HFFc6 (cell line): ENCODE measurements around the gene SLC25A29. TPM values are rescaled to one million over a fixed set of nuclear protein-coding genes. Genes with fewer than 3 reads are reported as not detected.

Source experiments
- DNase-seq: peaks from one replicate; pipeline ENCODE4 v3.0.0-alpha.2; 2018
- H3K27ac Mint-ChIP-seq: 2 replicates; pipeline ENCODE4 v1.8.0; 2020; ENCODE audit warnings: mild to moderate bottlenecking, mixed read lengths
- H3K27me3 Mint-ChIP-seq: 2 replicates; pipeline ENCODE4 v1.8.0; 2021; ENCODE audit warnings: mild to moderate bottlenecking, moderate library complexity, mixed read lengths; ENCODE audit not compliant: insufficient read depth
- H3K36me3 Mint-ChIP-seq: 2 replicates; pipeline ENCODE4 v1.8.0; 2021; ENCODE audit warnings: low read depth, mixed read lengths
- H3K4me1 Mint-ChIP-seq: 2 replicates; pipeline ENCODE4 v1.8.0; 2020; ENCODE audit warnings: low read depth, mixed read lengths
- H3K4me3 Mint-ChIP-seq: 2 replicates; pipeline ENCODE4 v1.8.0; 2020; ENCODE audit warnings: mild to moderate bottlenecking, moderate library complexity, mixed read lengths
- H3K9me3 Mint-ChIP-seq: 2 replicates; pipeline ENCODE4 v1.8.0; 2020; ENCODE audit warnings: mild to moderate bottlenecking, mixed read lengths
- CTCF ChIP-seq: fragments of 200-600 bp; sonication (generic); IDR thresholded peaks from 2 replicates; pipeline ENCODE4 v1.5.0; 2021; ENCODE audit warnings: antibody characterized with exemption, mild to moderate bottlenecking
- total RNA-seq, 6 experiments: library from RNA; stranded (reverse); fragmentation: NEBNext Ultra II Directional; extraction: Animal tissue kit (Norgen Biotek cat#: 25700); gene quantifications; 2 replicates in 1 of 6; 3 replicates in 5 of 6; pipeline ENCODE4 v1.2.3, GENCODE V29; 2021

SLC25A29 gene
- total RNA-seq, 6 experiments from 2014 or later: 6.5 to 8.6 (median 7.7) TPM

- H3K4me1 Mint-ChIP-seq: no peaks in the 10 kb centered on the region
- no peak overlapping the region for H3K27ac Mint-ChIP-seq
- no peaks in the 10 kb centered on the region for H3K9me3 Mint-ChIP-seq
- no peak overlapping the region for H3K4me3 Mint-ChIP-seq
- no peaks in the 10 kb centered on the region for H3K36me3 Mint-ChIP-seq
- no peak for TF ChIP-seq CTCF
- DNase-seq: no peak
- H3K27me3 Mint-ChIP-seq: peaks cover 11% of the 10 kb centered on the region
Observed at GRCh38 chr14:100325231-100325632, 19.0 kb upstream of the SLC25A29 start.

- H3K27me3 Mint-ChIP-seq: peaks cover 14% of the 10 kb centered on the region
- no peaks in the 10 kb centered on the region for H3K9me3 Mint-ChIP-seq
- no peak for TF ChIP-seq CTCF
- H3K27ac Mint-ChIP-seq: no peak overlapping the region
- H3K36me3 Mint-ChIP-seq: no peaks in the 10 kb centered on the region
- no peak overlapping the region for H3K4me3 Mint-ChIP-seq
- DNase-seq: no peak
- no peaks in the 10 kb centered on the region for H3K4me1 Mint-ChIP-seq
Observed at GRCh38 chr14:100323942-100324307, 17.7 kb upstream of the SLC25A29 start.

GRCh38 chr14:100323121-100323941, 17.1 kb upstream of the SLC25A29 start, which contains the start of gene SLC25A47:
Gene SLC25A47 (plus strand): TSS chr14:100323339. CDS start chr14:100323415, 76 bp downstream.
- H3K27me3 Mint-ChIP-seq: peaks cover 14% of the 10 kb centered on the region
- H3K36me3 Mint-ChIP-seq: no peaks in the 10 kb centered on the region
- no peak for DNase-seq
- no peak within 1 kb of the TSS for H3K27ac Mint-ChIP-seq
- no peak for TF ChIP-seq CTCF
- H3K9me3 Mint-ChIP-seq: no peaks in the 10 kb centered on the region
- no peaks in the 10 kb centered on the region for H3K4me1 Mint-ChIP-seq
- no peak within 1 kb of the TSS for H3K4me3 Mint-ChIP-seq

- H3K27ac Mint-ChIP-seq: no peak overlapping the region
- TF ChIP-seq CTCF: no peak
- H3K4me1 Mint-ChIP-seq: no peaks in the 10 kb centered on the region
- H3K9me3 Mint-ChIP-seq: no peaks in the 10 kb centered on the region
- DNase-seq: no peak
- no peaks in the 10 kb centered on the region for H3K36me3 Mint-ChIP-seq
- no peak overlapping the region for H3K4me3 Mint-ChIP-seq
- peaks cover 14% of the 10 kb centered on the region for H3K27me3 Mint-ChIP-seq
Observed at GRCh38 chr14:100322138-100322957, 16.1 kb upstream of the SLC25A29 start.

- no peak overlapping the region for H3K27ac Mint-ChIP-seq
- no peak overlapping the region for H3K4me3 Mint-ChIP-seq
- TF ChIP-seq CTCF: no peak
- no peaks in the 10 kb centered on the region for H3K4me1 Mint-ChIP-seq
- no peak for DNase-seq
- peaks cover 14% of the 10 kb centered on the region for H3K27me3 Mint-ChIP-seq
- no peaks in the 10 kb centered on the region for H3K36me3 Mint-ChIP-seq
- no peaks in the 10 kb centered on the region for H3K9me3 Mint-ChIP-seq
Observed at GRCh38 chr14:100321473-100322137, 15.4 kb upstream of the SLC25A29 start.
